HCT116 (cell line): Measurements from ENCODE around the gene ERBB4. TPM values are rescaled to one million over a fixed set of nuclear protein-coding genes. Genes with fewer than 3 reads are reported as not detected.

Source experiments
- ATAC-seq: fragments of 200-7000 bp; cut with Tn5 transposase; 2 replicates; pipeline ENCODE4 v1.9.1; 2020; ENCODE audit warnings: mild to moderate bottlenecking, moderate library complexity
- BruUV-seq: library from RNA; stranded (reverse); fragments of 400-500 nt; replicated peaks from 2 replicates; lab custom pipeline; 2021; lab: Mats Ljungman, UMichigan
- CTCF ChIA-PET: fragments of 300-600 bp; sonication (Branson Sonifier 250); formaldehyde crosslinking; loops from one replicate; lab custom pipeline; 2021; ENCODE audit warnings: antibody characterized with exemption; lab: Charles Lee
- POLR2A ChIA-PET: fragments of 300-600, 350-600 bp; sonication (Branson Sonifier 250); formaldehyde crosslinking; loops from one replicate; lab custom pipeline; 2021; ENCODE audit warnings: antibody characterized with exemption; lab: Charles Lee
- RAD21 ChIA-PET, 2 experiments: fragments of 300-600 bp; sonication (Branson Sonifier 250); formaldehyde crosslinking; loops; one replicate each; lab custom pipeline; 2023; ENCODE audit warnings: low total read pairs in 2 of 2; ENCODE audit not compliant: uncharacterized antibody in 2 of 2, unreplicated experiment in 2 of 2, low non-redundant PET in 1 of 2; lab: Charles Lee
- DNase-seq: peaks from one replicate; pipeline ENCODE4 v3.0.0-alpha.2; 2010; ENCODE audit warnings: low read depth, low spot score
- H2AFZ ChIP-seq: fragments of 200-600 bp; shearing (Covaris generic), sonication (generic); 2 replicates; pipeline ENCODE4 v1.6.1; 2017; ENCODE audit warnings: low read depth, mixed run types, mixed read lengths, antibody characterized with exemption, low read length; ENCODE audit not compliant: poor library complexity, severe bottlenecking
- H3K27ac ChIP-seq: 2 replicates; pipeline ENCODE4 v1.5.1; 2012; ENCODE audit warnings: low read depth, low read length
- H3K27me3 ChIP-seq: fragments of 200-600 bp; sonication (generic); 2 replicates; pipeline ENCODE4 v1.6.1; 2016; ENCODE audit warnings: mixed run types, low read length, mixed read lengths; ENCODE audit not compliant: insufficient read depth
- H3K36me3 ChIP-seq, 2 experiments: fragments of 200-500 bp in 1 of 2; fragments of 200-600 bp in 1 of 2; sonication (Bioruptor generic) in 1 of 2; sonication (generic) in 1 of 2; 2 replicates each; pipeline versions ENCODE4 v1.5.1 to v1.6.1; 2014 to 2016; ENCODE audit warnings: low read length in 2 of 2, inconsistent platforms in 1 of 2, mixed read lengths in 1 of 2, mixed run types in 1 of 2; ENCODE audit not compliant: insufficient read depth in 2 of 2, control insufficient read depth in 1 of 2
- H3K4me1 ChIP-seq, 2 experiments: fragments of 200-600 bp in 1 of 2; sonication (generic) in 1 of 2; 2 replicates each; pipeline versions ENCODE4 v1.5.1 to v1.6.1; 2012 to 2017; ENCODE audit warnings: low read length in 2 of 2, inconsistent platforms in 1 of 2, mild to moderate bottlenecking in 1 of 2, mixed read lengths in 1 of 2, mixed run types in 1 of 2, moderate library complexity in 1 of 2; ENCODE audit not compliant: insufficient read depth in 2 of 2, control insufficient read depth in 1 of 2
- H3K4me2 ChIP-seq: fragments of 200-600 bp; sonication (generic); 2 replicates; pipeline ENCODE4 v1.6.1; 2017; ENCODE audit warnings: mixed run types, low read length, mixed read lengths
- H3K4me3 ChIP-seq, 2 experiments: fragments of 200-600 bp in 1 of 2; sonication (generic) in 1 of 2; replicated peaks in 1 of 2; 2 replicates each; pipeline ENCODE4 v1.5.1; 2011 to 2016; ENCODE audit warnings: low read length in 2 of 2, control low read depth in 1 of 2, low read depth in 1 of 2, mild to moderate bottlenecking in 1 of 2, mixed read lengths in 1 of 2, mixed run types in 1 of 2
- H3K79me2 ChIP-seq: fragments of 200-600 bp; sonication (generic); 2 replicates; pipeline ENCODE4 v1.6.1; 2017; ENCODE audit warnings: mild to moderate bottlenecking, mixed run types, low read length, moderate library complexity, mixed read lengths; ENCODE audit not compliant: insufficient read depth
- H3K9ac ChIP-seq: fragments of 200-600 bp; sonication (generic); 2 replicates; pipeline ENCODE4 v1.6.1; 2016; ENCODE audit warnings: low read length, mixed read lengths
- H3K9me2 ChIP-seq: fragments of 200-600 bp; sonication (generic), shearing (Covaris generic); 2 replicates; pipeline ENCODE4 v1.6.1; 2017; ENCODE audit warnings: mixed run types, mild to moderate bottlenecking, moderate library complexity; ENCODE audit not compliant: insufficient read depth
- H3K9me3 ChIP-seq, 2 experiments: fragments of 200-500 bp in 1 of 2; fragments of 200-600 bp in 1 of 2; sonication (Bioruptor generic) in 1 of 2; sonication (generic) in 1 of 2; 2 replicates each; pipeline ENCODE4 v1.6.1; 2014 to 2017; ENCODE audit warnings: low read length in 2 of 2, mixed read lengths in 2 of 2, inconsistent platforms in 1 of 2, low read depth in 1 of 2, mild to moderate bottlenecking in 1 of 2, mixed run types in 1 of 2, moderate library complexity in 1 of 2; ENCODE audit not compliant: control insufficient read depth in 1 of 2, insufficient read depth in 1 of 2
- H4K20me1 ChIP-seq: fragments of 200-600 bp; sonication (generic), shearing (Covaris generic); 2 replicates; pipeline ENCODE4 v1.6.1; 2017; ENCODE audit warnings: mixed run types, mild to moderate bottlenecking, moderate library complexity; ENCODE audit not compliant: insufficient read depth
- CEBPB ChIP-seq: IDR thresholded peaks from 2 replicates; pipeline ENCODE4 v1.6.1; 2012; ENCODE audit warnings: low read depth
- CTCF ChIP-seq, 3 experiments: fragments of 200-600 bp in 1 of 3; sonication (generic) in 1 of 3; IDR thresholded peaks in 2 of 3; conservative IDR thresholded peaks in 1 of 3; 2 replicates each; pipeline ENCODE4 v1.5.1; 2012 to 2017; ENCODE audit warnings: low read depth in 2 of 3, low read length in 2 of 3, antibody characterized with exemption in 1 of 3, borderline replicate concordance in 1 of 3, control low read depth in 1 of 3, mild to moderate bottlenecking in 1 of 3, mixed read lengths in 1 of 3, mixed run types in 1 of 3, moderate library complexity in 1 of 3; ENCODE audit not compliant: insufficient read depth in 1 of 3
- EGR1 ChIP-seq: IDR thresholded peaks from 2 replicates; pipeline ENCODE4 v1.6.1; 2012; ENCODE audit warnings: low read depth
- EZH2phosphoT487 ChIP-seq: fragments of 200-600 bp; IDR thresholded peaks from 2 replicates; pipeline ENCODE4 v1.6.1; 2018; ENCODE audit warnings: antibody characterized with exemption, borderline replicate concordance
- JUND ChIP-seq: IDR thresholded peaks from 2 replicates; pipeline ENCODE4 v1.6.1; 2012
- POLR2A ChIP-seq: IDR thresholded peaks from 2 replicates; pipeline ENCODE4 v1.7.0; 2011; ENCODE audit warnings: borderline replicate concordance; ENCODE audit not compliant: insufficient read depth, insufficient read length; ENCODE audit errors: extremely low read depth
- POLR2AphosphoS5 ChIP-seq: IDR thresholded peaks from 2 replicates; pipeline ENCODE4 v1.6.1; 2011; ENCODE audit warnings: mild to moderate bottlenecking, low read depth, low read length, moderate library complexity
- RAD21 ChIP-seq: IDR thresholded peaks from 2 replicates; pipeline ENCODE4 v1.6.1; 2012; ENCODE audit warnings: low read depth, mild to moderate bottlenecking
- SP1 ChIP-seq: IDR thresholded peaks from 2 replicates; pipeline ENCODE4 v1.6.1; 2012; ENCODE audit warnings: low read depth
- SRF ChIP-seq: IDR thresholded peaks from 2 replicates; pipeline ENCODE4 v1.6.1; 2012; ENCODE audit warnings: low read depth
- YY1 ChIP-seq: IDR thresholded peaks from 2 replicates; pipeline ENCODE4 v1.6.1; 2011; ENCODE audit warnings: low read length, low read depth, moderate library complexity, mild to moderate bottlenecking; ENCODE audit not compliant: insufficient replicate concordance; ENCODE audit errors: extremely low read depth
- ZFX ChIP-seq: fragments of 450-650 bp; IDR thresholded peaks from 2 replicates; pipeline ENCODE4 v1.6.1; 2017
- intact Hi-C: fragments of 100-400 bp; cut with micrococcal nuclease; formaldehyde crosslinking; loops from 2 replicates; pipeline ENCODE4 v1.10.0; 2022
- total RNA-seq: library from RNA; stranded (reverse); gene quantifications from one replicate; pipeline ENCODE4 v1.2.1, GENCODE V29; 2021; ENCODE audit not compliant: unreplicated experiment
- TF ChIP-seq, protein P1 (sequence below): IDR thresholded peaks from 2 replicates; pipeline ENCODE4 v1.6.1; 2012
- TF ChIP-seq, protein P2 (sequence below): IDR thresholded peaks from 2 replicates; pipeline ENCODE4 v1.6.1; 2012

ERBB4 gene
- total RNA-seq, 1 experiment from 2014 or later: 0.10 TPM

GRCh38 chr2:212384027-212384426 lies 154.6 kb downstream of the ERBB4 start:
- Histone ChIP-seq H3K9ac (no peak overlapping the region), H3K4me1 (no peaks in the 10 kb centered on the region), H3K27me3 (no peaks in the 10 kb centered on the region), H3K36me3 (no peaks in the 10 kb centered on the region), H2AFZ (no peak overlapping the region), H3K9me2 (no peaks in the 10 kb centered on the region), H3K4me3 (no peak overlapping the region), H4K20me1 (no peaks in the 10 kb centered on the region), H3K9me3 (no peaks in the 10 kb centered on the region), H3K27ac (no peak overlapping the region), H3K4me2 (no peak overlapping the region), H3K79me2 (no peaks in the 10 kb centered on the region)
- ChIA-PET POLR2A (no interaction called here), RAD21 (no interaction called here), CTCF (no interaction called here)
- no TSS peak for BruUV-seq
- intact Hi-C loops: no loop called here
- DNase-seq (no peak), ATAC-seq (no peak)
- TF ChIP-seq POLR2A: no peak
- TF ChIP-seq SP1: no peak
- TF ChIP-seq, protein P1, sequence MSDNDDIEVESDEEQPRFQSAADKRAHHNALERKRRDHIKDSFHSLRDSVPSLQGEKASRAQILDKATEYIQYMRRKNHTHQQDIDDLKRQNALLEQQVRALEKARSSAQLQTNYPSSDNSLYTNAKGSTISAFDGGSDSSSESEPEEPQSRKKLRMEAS: no peak

- Histone ChIP-seq H4K20me1 (no peaks in the 10 kb centered on the region), H3K36me3 (no peaks in the 10 kb centered on the region), H3K4me1 (no peaks in the 10 kb centered on the region), H3K9me2 (no peaks in the 10 kb centered on the region), H3K79me2 (no peaks in the 10 kb centered on the region), H2AFZ (no peak overlapping the region), H3K9ac (no peak overlapping the region), H3K27me3 (no peaks in the 10 kb centered on the region), H3K4me3 (no peak overlapping the region), H3K27ac (no peak overlapping the region), H3K9me3 (no peaks in the 10 kb centered on the region), H3K4me2 (no peak overlapping the region)
- no peak for ATAC-seq
- RAD21 ChIA-PET: no interaction called here
- DNase-seq: no peak
- TF ChIP-seq, protein P2, sequence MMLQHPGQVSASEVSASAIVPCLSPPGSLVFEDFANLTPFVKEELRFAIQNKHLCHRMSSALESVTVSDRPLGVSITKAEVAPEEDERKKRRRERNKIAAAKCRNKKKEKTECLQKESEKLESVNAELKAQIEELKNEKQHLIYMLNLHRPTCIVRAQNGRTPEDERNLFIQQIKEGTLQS: no peak
- TF ChIP-seq SRF: no peak
- no peak for TF ChIP-seq EZH2phosphoT487
- TF ChIP-seq JUND: no peak
- TF ChIP-seq SP1: no peak
- no peak for TF ChIP-seq ZFX
- no peak for TF ChIP-seq POLR2AphosphoS5
- TF ChIP-seq CTCF (IDR thresholded peaks at IDR 0.05 in 2 of 3, conservative IDR thresholded peaks at IDR 0.05 in 1 of 3; ENCODE audit: borderline replicate concordance in 1 of 3, insufficient read depth in 1 of 3, low read depth in 2 of 3, low read length in 2 of 3): no peak
- no peak for TF ChIP-seq YY1
- TF ChIP-seq RAD21: no peak
- no peak for TF ChIP-seq POLR2A
- TF ChIP-seq, protein P1: no peak
- TF ChIP-seq EGR1: no peak
- no peak for TF ChIP-seq CEBPB
- intact Hi-C loops: no loop called here
- BruUV-seq: no TSS peak
- POLR2A ChIA-PET: no interaction called here
- CTCF ChIA-PET: no interaction called here
Observed at GRCh38 chr2:212381428-212382102, 157.0 kb downstream of the ERBB4 start.
